Caco-2 (cell line): Measurements from ENCODE around the gene RANBP3. TPM values are rescaled to one million over a fixed set of nuclear protein-coding genes. Genes with fewer than 3 reads are reported as not detected.

ENCODE experiments used
- BruUV-seq: library from RNA; stranded (reverse); fragments of 400-500 nt; replicated peaks from 2 replicates; lab custom pipeline; 2021; lab: Mats Ljungman, UMichigan
- CTCF ChIA-PET: fragments of 300-600 bp; sonication (Branson Sonifier 250); formaldehyde crosslinking; loops from one replicate; lab custom pipeline; 2022; ENCODE audit warnings: antibody characterized with exemption; lab: Charles Lee
- POLR2A ChIA-PET: fragments of 300-600 bp; sonication (Branson Sonifier 250); formaldehyde crosslinking; loops from one replicate; lab custom pipeline; 2022; ENCODE audit warnings: antibody characterized with exemption; lab: Charles Lee
- DNase-seq, 2 experiments: peaks; one replicate each; pipeline versions ENCODE4 v3.0.0 to v3.0.0-alpha.2; 2020 to 2022
- H3K27me3 ChIP-seq: replicated peaks from 2 replicates; pipeline ENCODE4 v1.6.0; 2011; ENCODE audit warnings: low read length; ENCODE audit not compliant: control insufficient read depth, insufficient read depth
- H3K36me3 ChIP-seq: 2 replicates; pipeline ENCODE4 v1.5.1; 2011; ENCODE audit warnings: low read length; ENCODE audit not compliant: control insufficient read depth, insufficient read depth
- H3K4me1 ChIP-seq: fragments of 250-450 bp; sonication (Bioruptor Pico); 2 replicates; pipeline ENCODE4 v1.5.1; 2020; ENCODE audit warnings: mild to moderate bottlenecking
- H3K4me3 ChIP-seq: 2 replicates; pipeline ENCODE4 v1.5.1; 2011; ENCODE audit warnings: low read depth, mild to moderate bottlenecking, control low read depth, low read length
- H3K9me3 ChIP-seq: fragments of 250-450 bp; sonication (Bioruptor Pico); 2 replicates; pipeline ENCODE4 v1.5.1; 2020; ENCODE audit warnings: mild to moderate bottlenecking, moderate library complexity
- H3K27ac Mint-ChIP-seq: one replicate; pipeline ENCODE4 v1.8.0; 2022; ENCODE audit warnings: mixed read lengths; ENCODE audit not compliant: unreplicated experiment
- H3K27me3 Mint-ChIP-seq: one replicate; pipeline ENCODE4 v1.8.0; 2022; ENCODE audit warnings: mixed read lengths; ENCODE audit not compliant: insufficient read depth, unreplicated experiment
- H3K36me3 Mint-ChIP-seq: one replicate; pipeline ENCODE4 v1.8.0; 2022; ENCODE audit warnings: mild to moderate bottlenecking, mixed read lengths; ENCODE audit not compliant: insufficient read depth, unreplicated experiment
- H3K4me1 Mint-ChIP-seq: one replicate; pipeline ENCODE4 v1.8.0; 2022; ENCODE audit warnings: low read depth, mixed read lengths; ENCODE audit not compliant: unreplicated experiment
- H3K4me3 Mint-ChIP-seq: one replicate; pipeline ENCODE4 v1.8.0; 2022; ENCODE audit warnings: mild to moderate bottlenecking, moderate library complexity, mixed read lengths; ENCODE audit not compliant: unreplicated experiment
- H3K9me3 Mint-ChIP-seq: one replicate; pipeline ENCODE4 v1.8.0; 2022; ENCODE audit warnings: mixed read lengths; ENCODE audit not compliant: unreplicated experiment
- CTCF ChIP-seq, 2 experiments: fragments of 200-600 bp in 1 of 2; IDR thresholded peaks; 1 replicate in 1 of 2; 2 replicates in 1 of 2; pipeline versions ENCODE4 v1.5.1 to v1.8.0; 2011 to 2022; ENCODE audit warnings: antibody characterized with exemption in 1 of 2, control low read depth in 1 of 2, inconsistent platforms in 1 of 2, low read depth in 1 of 2, low read length in 1 of 2, mild to moderate bottlenecking in 1 of 2, moderate library complexity in 1 of 2; ENCODE audit not compliant: insufficient read depth in 1 of 2, severe bottlenecking in 1 of 2, unreplicated experiment in 1 of 2
- intact Hi-C: fragments of 100-400 bp; cut with micrococcal nuclease; formaldehyde crosslinking; loops from one replicate; pipeline ENCODE4 v1.10.0; 2022; ENCODE audit not compliant: unreplicated experiment
- total RNA-seq: library from RNA; stranded (reverse); gene quantifications from 2 replicates; pipeline ENCODE4 v1.2.3, GENCODE V29; 2022

Gene RANBP3
- total RNA-seq, 1 experiment from 2014 or later = 90.4 TPM

- CTCF ChIA-PET = interaction anchor here (3.1 to 4.1 kb wide), 2 partner anchors 33 to 59 kb away, joined by 22 to 44 read pairs; no protein-coding TSS in a partner anchor
Measured at GRCh38 chr19:5989388-5990074, 11.6 kb upstream of the RANBP3 start.

GRCh38 chr19:5988517-5989387, 10.8 kb upstream of the RANBP3 start:
- no peaks in the 10 kb centered on the region for H3K36me3 ChIP-seq
- peaks cover 15% of the 10 kb centered on the region for H3K4me1 Mint-ChIP-seq
- intact Hi-C loops = no loop called here
- BruUV-seq = no TSS peak
- no peak overlapping the region for H3K4me3 ChIP-seq
- H3K4me1 ChIP-seq = peaks cover 7% of the 10 kb centered on the region
- DNase-seq = no peak
- no peak for TF ChIP-seq CTCF (IDR thresholded peaks at IDR 0.05; ENCODE audit: insufficient read depth in 1 of 2, low read depth in 1 of 2, low read length in 1 of 2, severe bottlenecking in 1 of 2, unreplicated experiment in 1 of 2)
- H3K27ac Mint-ChIP-seq = no peak overlapping the region
- H3K9me3 Mint-ChIP-seq = no peaks in the 10 kb centered on the region
- H3K27me3 Mint-ChIP-seq = no peaks in the 10 kb centered on the region
- no peak overlapping the region for H3K4me3 Mint-ChIP-seq
- no peaks in the 10 kb centered on the region for H3K36me3 Mint-ChIP-seq
- ChIA-PET CTCF (interaction anchor here (0.6 to 4.1 kb wide), 4 partner anchors 32 to 60 kb away, joined by 3 to 44 read pairs (median 14); no protein-coding TSS in a partner anchor), POLR2A (no interaction called here)
- H3K9me3 ChIP-seq = no peaks in the 10 kb centered on the region
- no peaks in the 10 kb centered on the region for H3K27me3 ChIP-seq

More at GRCh38 chr19:5989388-5990074, 11.6 kb upstream of the RANBP3 start:
- Mint-ChIP-seq H3K27ac (no peak overlapping the region), H3K36me3 (no peaks in the 10 kb centered on the region), H3K27me3 (no peaks in the 10 kb centered on the region), H3K9me3 (no peaks in the 10 kb centered on the region), H3K4me1 (peaks cover 15% of the 10 kb centered on the region), H3K4me3 (no peak overlapping the region)
- Histone ChIP-seq H3K9me3 (no peaks in the 10 kb centered on the region), H3K36me3 (no peaks in the 10 kb centered on the region), H3K4me1 (peaks cover 13% of the 10 kb centered on the region), H3K4me3 (no peak overlapping the region), H3K27me3 (no peaks in the 10 kb centered on the region)
- TF ChIP-seq CTCF (IDR thresholded peaks at IDR 0.05; ENCODE audit: insufficient read depth in 1 of 2, low read depth in 1 of 2, low read length in 1 of 2, severe bottlenecking in 1 of 2, unreplicated experiment in 1 of 2) = no peak
- POLR2A ChIA-PET = no interaction called here
- BruUV-seq = no TSS peak
- intact Hi-C loops = no loop called here
- no peak for DNase-seq
